Kidney epithelial cell (primary cell): ENCODE measurements around the gene GRM8. TPM values are rescaled to one million over a fixed set of nuclear protein-coding genes. Genes with fewer than 3 reads are reported as not detected.

Experiments
- DNase-seq: peaks from one replicate; pipeline ENCODE4 v3.0.0-alpha.2; 2010; ENCODE audit warnings: low read depth
- H3K27me3 ChIP-seq: 2 replicates; pipeline ENCODE4 v1.6.0; 2011; ENCODE audit warnings: low read length; ENCODE audit not compliant: control insufficient read depth, insufficient read depth
- H3K36me3 ChIP-seq: 2 replicates; pipeline ENCODE4 v1.5.1; 2011; ENCODE audit warnings: low read length; ENCODE audit not compliant: control insufficient read depth, insufficient read depth
- H3K4me3 ChIP-seq: 2 replicates; pipeline ENCODE4 v1.5.1; 2011; ENCODE audit warnings: low read depth, mild to moderate bottlenecking, control low read depth, low read length
- total RNA-seq: library from RNA; depleted of rRNA; stranded (reverse); fragments of >200 nt; gene quantifications from 2 replicates; pipeline ENCODE4 v1.2.3, GENCODE V29; 2015
- TF ChIP-seq, protein P1 (sequence below): IDR thresholded peaks from 2 replicates; pipeline ENCODE4 v1.5.1; 2011; ENCODE audit warnings: mild to moderate bottlenecking, moderate library complexity, low read length, control low read depth, inconsistent platforms; ENCODE audit not compliant: insufficient read depth, poor library complexity, severe bottlenecking

The GRM8 gene
- total RNA-seq, 1 donor from 2014 or later: 0.17 TPM

DNA sequence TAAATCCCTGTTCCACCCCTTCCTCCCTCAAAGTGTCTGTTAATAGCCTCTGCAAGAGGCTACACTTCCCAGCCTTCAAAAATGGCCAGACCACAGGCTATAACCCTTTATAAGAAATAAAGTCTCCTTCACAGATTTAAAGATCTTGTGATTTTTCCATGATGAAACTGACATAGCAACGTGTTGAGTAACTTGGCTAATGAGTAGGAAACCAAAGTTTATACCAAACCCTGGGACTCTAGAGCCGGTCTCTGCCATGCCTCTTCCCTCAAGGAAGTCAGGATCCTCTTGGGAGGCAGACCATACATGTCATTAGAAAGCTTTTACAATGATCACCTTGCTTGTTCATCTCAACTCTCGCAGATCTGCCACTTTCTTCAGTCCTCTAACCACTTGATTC lies 44.4 kb downstream of the GRM8 start:
- no peak for DNase-seq
- TF ChIP-seq, protein P1, sequence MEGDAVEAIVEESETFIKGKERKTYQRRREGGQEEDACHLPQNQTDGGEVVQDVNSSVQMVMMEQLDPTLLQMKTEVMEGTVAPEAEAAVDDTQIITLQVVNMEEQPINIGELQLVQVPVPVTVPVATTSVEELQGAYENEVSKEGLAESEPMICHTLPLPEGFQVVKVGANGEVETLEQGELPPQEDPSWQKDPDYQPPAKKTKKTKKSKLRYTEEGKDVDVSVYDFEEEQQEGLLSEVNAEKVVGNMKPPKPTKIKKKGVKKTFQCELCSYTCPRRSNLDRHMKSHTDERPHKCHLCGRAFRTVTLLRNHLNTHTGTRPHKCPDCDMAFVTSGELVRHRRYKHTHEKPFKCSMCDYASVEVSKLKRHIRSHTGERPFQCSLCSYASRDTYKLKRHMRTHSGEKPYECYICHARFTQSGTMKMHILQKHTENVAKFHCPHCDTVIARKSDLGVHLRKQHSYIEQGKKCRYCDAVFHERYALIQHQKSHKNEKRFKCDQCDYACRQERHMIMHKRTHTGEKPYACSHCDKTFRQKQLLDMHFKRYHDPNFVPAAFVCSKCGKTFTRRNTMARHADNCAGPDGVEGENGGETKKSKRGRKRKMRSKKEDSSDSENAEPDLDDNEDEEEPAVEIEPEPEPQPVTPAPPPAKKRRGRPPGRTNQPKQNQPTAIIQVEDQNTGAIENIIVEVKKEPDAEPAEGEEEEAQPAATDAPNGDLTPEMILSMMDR: no peak
- Histone ChIP-seq H3K36me3 (no peaks in the 10 kb centered on the region), H3K4me3 (no peak overlapping the region), H3K27me3 (no peaks in the 10 kb centered on the region)

DNA sequence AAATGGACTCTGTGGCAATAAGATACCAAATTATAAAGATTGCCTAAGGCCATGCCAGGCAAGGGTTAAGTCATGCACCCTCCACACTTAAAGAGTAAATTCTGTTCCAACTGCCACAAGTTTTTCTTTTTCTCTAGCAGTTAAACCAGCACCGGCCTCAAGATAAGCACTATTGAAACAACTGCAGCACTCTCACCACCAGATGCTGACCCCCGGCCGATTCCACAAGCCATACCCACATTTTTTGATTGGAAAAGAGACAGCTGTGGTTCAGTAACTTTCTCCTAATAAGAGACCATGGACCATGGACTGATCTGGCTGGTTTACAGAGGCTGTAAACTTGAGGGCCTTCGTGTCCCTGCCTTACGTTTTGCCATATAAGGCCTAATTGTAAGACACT lies 44.9 kb downstream of the GRM8 start:
- TF ChIP-seq, protein P1: no peak
- H3K36me3 ChIP-seq: no peaks in the 10 kb centered on the region
- H3K4me3 ChIP-seq: no peak overlapping the region
- DNase-seq: no peak
- H3K27me3 ChIP-seq: no peaks in the 10 kb centered on the region

DNA sequence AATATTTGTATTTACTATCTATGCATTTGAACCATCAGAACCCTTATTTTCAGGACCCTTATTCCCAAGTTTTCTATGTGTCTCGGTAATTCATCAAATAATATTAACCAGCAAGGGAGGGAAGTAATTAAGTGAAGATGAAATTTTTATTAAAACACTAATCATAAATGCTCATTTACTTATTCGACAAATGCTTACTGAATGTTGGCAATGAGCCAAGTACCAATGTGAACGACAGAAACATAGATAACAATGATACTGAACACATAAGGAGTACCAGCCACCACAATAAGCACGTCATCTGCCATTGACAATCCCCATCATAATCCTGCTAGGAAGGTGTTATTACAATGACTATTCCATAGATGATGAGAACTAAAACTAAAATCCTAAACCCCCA lies 45.5 kb downstream of the GRM8 start:
- H3K36me3 ChIP-seq: no peaks in the 10 kb centered on the region
- H3K27me3 ChIP-seq: no peaks in the 10 kb centered on the region
- TF ChIP-seq, protein P1: no peak
- no peak for DNase-seq
- no peak overlapping the region for H3K4me3 ChIP-seq

DNA sequence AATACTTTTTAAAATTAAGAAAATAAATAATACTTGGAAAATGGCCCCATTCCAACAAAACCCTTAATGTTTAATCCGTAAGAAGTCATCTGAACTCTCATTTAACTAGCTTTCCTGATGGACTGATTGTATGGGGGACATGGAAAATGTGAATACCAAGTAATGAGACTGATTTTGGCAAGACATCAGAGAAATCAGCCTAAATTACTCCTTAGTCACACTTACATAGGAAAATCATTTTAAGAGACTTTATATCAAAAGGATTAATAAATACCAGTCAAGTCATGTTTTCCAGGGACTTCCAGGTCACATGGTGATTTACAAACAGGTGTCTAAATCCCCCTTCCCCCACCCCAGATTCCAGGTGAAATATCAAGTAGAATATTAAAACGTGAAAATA lies 58.2 kb downstream of the GRM8 start:
- TF ChIP-seq, protein P1: no peak

DNA sequence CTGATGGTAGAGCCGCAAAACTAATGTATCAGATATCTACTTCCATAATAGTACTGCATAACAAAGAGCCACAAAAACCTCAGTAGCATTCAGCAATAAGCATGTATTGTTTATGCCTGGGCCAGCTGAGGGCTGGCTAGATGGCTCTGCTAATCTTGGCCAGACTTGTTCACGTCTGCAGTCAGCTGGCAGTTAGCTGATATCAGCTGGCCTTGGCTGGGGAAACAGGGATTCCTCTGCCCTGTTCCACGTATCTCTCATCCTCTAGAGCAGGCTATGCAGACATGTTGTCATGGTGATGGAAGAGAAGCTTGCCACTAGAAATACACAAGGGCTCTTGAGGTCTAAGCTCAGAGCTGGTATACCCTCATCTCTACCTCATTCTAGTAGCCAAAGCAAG lies 62.9 kb downstream of the GRM8 start:
- Histone ChIP-seq H3K27me3 (no peaks in the 10 kb centered on the region), H3K36me3 (no peaks in the 10 kb centered on the region), H3K4me3 (no peak overlapping the region)
- TF ChIP-seq, protein P1: no peak
- no peak for DNase-seq

More for the DNA sequence above, 58.2 kb downstream of the GRM8 start:
- no peaks in the 10 kb centered on the region for H3K27me3 ChIP-seq
- DNase-seq: no peak
- H3K4me3 ChIP-seq: no peak overlapping the region
- H3K36me3 ChIP-seq: no peaks in the 10 kb centered on the region

DNA sequence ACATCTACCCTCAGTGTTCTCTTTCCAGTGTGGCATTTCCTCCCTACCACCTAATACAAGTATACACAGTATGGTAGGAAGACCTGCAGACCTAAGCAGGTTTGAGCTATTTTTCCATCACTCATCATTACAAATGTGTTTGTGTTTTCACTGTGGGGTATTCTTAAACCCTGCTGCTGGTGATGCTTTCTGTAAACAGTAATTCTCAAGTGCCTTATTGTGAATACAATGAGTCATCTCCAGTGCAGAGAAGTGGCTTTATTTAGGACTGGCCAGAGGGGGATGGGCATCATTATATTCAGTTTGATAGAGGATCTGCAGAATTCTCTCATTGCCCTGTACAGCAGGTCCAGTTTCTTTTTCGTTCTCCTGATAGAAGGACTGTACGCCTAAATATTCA lies 63.7 kb downstream of the GRM8 start:
- H3K27me3 ChIP-seq: no peaks in the 10 kb centered on the region
- no peaks in the 10 kb centered on the region for H3K36me3 ChIP-seq
- TF ChIP-seq, protein P1: no peak
- no peak for DNase-seq
- no peak overlapping the region for H3K4me3 ChIP-seq
